Raji (cell line): ENCODE data around the gene PARD3B.

Experiments
- POLR2A ChIP-seq: IDR thresholded peaks from 2 replicates; pipeline ENCODE4 v1.6.1; 2011; ENCODE audit warnings: low read depth, low read length, control low read depth; ENCODE audit not compliant: insufficient read depth

Gene PARD3B

GRCh38 chr2:205375461-205376448 lies 830.5 kb downstream of the PARD3B start:
- TF ChIP-seq POLR2A, result no peak

- TF ChIP-seq POLR2A, result no peak
These were observed 832.0 kb downstream of the PARD3B start for GRCh38 chr2:205377324-205377723.

- TF ChIP-seq POLR2A, result no peak
These were observed 838.3 kb downstream of the PARD3B start for GRCh38 chr2:205383601-205384000.

- no peak for TF ChIP-seq POLR2A
These were observed 840.8 kb downstream of the PARD3B start for GRCh38 chr2:205386109-205386508.

GRCh38 chr2:205387350-205388055 lies 842.2 kb downstream of the PARD3B start:
- no peak for TF ChIP-seq POLR2A

- TF ChIP-seq POLR2A, result no peak
These were observed 845.6 kb downstream of the PARD3B start for GRCh38 chr2:205390866-205391265.

- TF ChIP-seq POLR2A, result no peak
These were observed 856.2 kb downstream of the PARD3B start for GRCh38 chr2:205401511-205401910.

GRCh38 chr2:205402011-205402410 lies 856.7 kb downstream of the PARD3B start:
- TF ChIP-seq POLR2A, result no peak

GRCh38 chr2:205403244-205403825 lies 858.1 kb downstream of the PARD3B start:
- TF ChIP-seq POLR2A, result no peak

GRCh38 chr2:205405194-205405593 lies 859.9 kb downstream of the PARD3B start:
- TF ChIP-seq POLR2A, result no peak

GRCh38 chr2:205405752-205406151 lies 860.5 kb downstream of the PARD3B start:
- TF ChIP-seq POLR2A, result no peak

GRCh38 chr2:205407984-205408383 lies 862.7 kb downstream of the PARD3B start:
- TF ChIP-seq POLR2A, result no peak

- TF ChIP-seq POLR2A, result no peak
These were observed 863.4 kb downstream of the PARD3B start for GRCh38 chr2:205408696-205409095.

- TF ChIP-seq POLR2A, result no peak
These were observed 864.1 kb downstream of the PARD3B start for GRCh38 chr2:205409411-205409810.

- TF ChIP-seq POLR2A, result no peak
These were observed 866.3 kb downstream of the PARD3B start for GRCh38 chr2:205411558-205411957.

GRCh38 chr2:205424326-205424725 lies 879.1 kb downstream of the PARD3B start:
- TF ChIP-seq POLR2A, result no peak
